ENCODE data around the gene KAZN.

The KAZN gene

DNA sequence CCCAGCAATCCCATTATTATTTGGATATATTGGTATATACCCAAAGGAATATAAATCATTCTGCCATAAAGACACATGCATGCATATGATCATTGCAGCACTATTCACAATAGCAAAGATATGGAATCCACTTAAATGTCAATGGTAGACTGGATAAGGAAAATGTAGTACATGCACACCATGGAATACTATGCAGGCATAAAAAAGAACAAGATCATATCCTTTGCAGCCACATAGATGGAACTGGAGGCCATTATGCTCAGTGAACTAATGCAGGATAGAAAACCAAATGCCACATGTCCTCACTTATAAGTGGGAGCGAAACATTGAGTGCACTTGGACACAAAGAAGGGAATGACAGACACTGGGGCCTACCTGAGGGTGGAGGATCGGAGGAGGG lies 24.6 kb downstream of the KAZN start:
- TF ChIP-seq, protein P1, sequence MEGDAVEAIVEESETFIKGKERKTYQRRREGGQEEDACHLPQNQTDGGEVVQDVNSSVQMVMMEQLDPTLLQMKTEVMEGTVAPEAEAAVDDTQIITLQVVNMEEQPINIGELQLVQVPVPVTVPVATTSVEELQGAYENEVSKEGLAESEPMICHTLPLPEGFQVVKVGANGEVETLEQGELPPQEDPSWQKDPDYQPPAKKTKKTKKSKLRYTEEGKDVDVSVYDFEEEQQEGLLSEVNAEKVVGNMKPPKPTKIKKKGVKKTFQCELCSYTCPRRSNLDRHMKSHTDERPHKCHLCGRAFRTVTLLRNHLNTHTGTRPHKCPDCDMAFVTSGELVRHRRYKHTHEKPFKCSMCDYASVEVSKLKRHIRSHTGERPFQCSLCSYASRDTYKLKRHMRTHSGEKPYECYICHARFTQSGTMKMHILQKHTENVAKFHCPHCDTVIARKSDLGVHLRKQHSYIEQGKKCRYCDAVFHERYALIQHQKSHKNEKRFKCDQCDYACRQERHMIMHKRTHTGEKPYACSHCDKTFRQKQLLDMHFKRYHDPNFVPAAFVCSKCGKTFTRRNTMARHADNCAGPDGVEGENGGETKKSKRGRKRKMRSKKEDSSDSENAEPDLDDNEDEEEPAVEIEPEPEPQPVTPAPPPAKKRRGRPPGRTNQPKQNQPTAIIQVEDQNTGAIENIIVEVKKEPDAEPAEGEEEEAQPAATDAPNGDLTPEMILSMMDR (IDR thresholded peaks at IDR 0.05; ENCODE audit: low read depth, low read length) = no peak
- no peak for DNase-seq (ENCODE audit: extremely low read depth, low read depth)

- TF ChIP-seq, protein P1 (IDR thresholded peaks at IDR 0.05; ENCODE audit: low read depth, low read length) = no peak
- DNase-seq (ENCODE audit: extremely low read depth, low read depth) = no peak
These were observed 26.5 kb downstream of the KAZN start for GRCh38 chr1:14624941-14625340.

- TF ChIP-seq, protein P1 (IDR thresholded peaks at IDR 0.05; ENCODE audit: low read depth, low read length) = no peak
- no peak for DNase-seq (ENCODE audit: extremely low read depth, low read depth)
These were observed 27.1 kb downstream of the KAZN start for GRCh38 chr1:14625572-14625971.

GRCh38 chr1:14625996-14626395 lies 27.5 kb downstream of the KAZN start:
- TF ChIP-seq, protein P1 (IDR thresholded peaks at IDR 0.05; ENCODE audit: low read depth, low read length) = no peak
- DNase-seq (ENCODE audit: extremely low read depth, low read depth) = no peak

DNA sequence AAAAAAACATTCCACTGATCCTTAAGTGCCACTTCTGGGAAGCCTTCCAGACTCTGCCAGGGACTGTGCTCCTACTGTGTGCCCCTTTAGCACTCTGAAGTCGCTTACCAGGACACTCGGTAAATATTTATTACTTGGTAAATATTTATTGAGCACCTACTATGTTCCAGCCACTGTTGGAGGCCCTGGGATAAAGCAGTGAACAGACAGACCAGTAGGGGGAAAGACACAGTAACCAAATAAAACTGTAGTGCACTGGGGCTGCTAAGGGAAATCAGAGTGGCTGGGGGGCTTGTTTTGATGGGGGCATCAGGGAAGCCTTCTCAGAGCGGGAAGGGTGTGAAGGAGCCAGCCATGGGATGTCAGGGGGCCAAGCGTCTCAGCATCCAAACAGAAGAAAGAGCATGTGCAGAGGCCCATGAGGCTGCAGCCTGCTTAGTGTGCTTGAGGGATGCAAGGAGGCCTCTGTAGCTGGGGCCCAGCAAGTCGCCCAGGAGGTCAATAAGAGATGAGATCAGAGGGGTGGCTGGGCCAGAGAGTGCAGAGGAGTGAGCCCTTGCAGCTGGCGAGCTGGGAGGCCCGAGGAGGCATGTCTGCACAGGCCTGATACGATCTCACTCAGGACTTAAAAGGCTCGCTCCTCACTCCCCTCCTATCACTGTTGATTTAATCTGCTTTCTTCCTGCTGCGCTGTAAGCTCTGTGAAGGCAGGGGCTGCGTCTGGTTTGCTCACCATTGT lies 28.6 kb downstream of the KAZN start:
- TF ChIP-seq, protein P1 (IDR thresholded peaks at IDR 0.05; ENCODE audit: low read depth, low read length) = no peak
- no peak for DNase-seq (ENCODE audit: extremely low read depth, low read depth)

GRCh38 chr1:14627608-14628489 lies 29.4 kb downstream of the KAZN start:
- TF ChIP-seq, protein P1 (IDR thresholded peaks at IDR 0.05; ENCODE audit: low read depth, low read length) = no peak
- DNase-seq (ENCODE audit: extremely low read depth, low read depth) = no peak
